GM23248 (cell line): ENCODE results near the gene MYCN. TPM values are rescaled to one million over a fixed set of nuclear protein-coding genes. Genes with fewer than 3 reads are reported as not detected.
"Not testable (repeated sequence)": the region's sequence is repeated elsewhere in the genome, so short reads cannot be mapped to it uniquely, and the experiment has no call there.

ENCODE experiments used
- DNase-seq: peaks from one replicate; pipeline ENCODE4 v3.0.0-alpha.2; 2015
- H2AFZ ChIP-seq: fragments of 200-600 bp; sonication (generic); 2 replicates; pipeline ENCODE4 v1.6.1; 2016; ENCODE audit warnings: antibody characterized with exemption
- H3F3A ChIP-seq: fragments of 200-600 bp; sonication (generic); 2 replicates; pipeline ENCODE4 v1.6.1; 2016; ENCODE audit warnings: mild to moderate bottlenecking, antibody characterized with exemption, mixed run types; ENCODE audit not compliant: insufficient read depth
- H3K27ac ChIP-seq: fragments of 200-600 bp; sonication (generic); 2 replicates; pipeline ENCODE4 v1.5.1; 2016; ENCODE audit warnings: mild to moderate bottlenecking
- H3K27me3 ChIP-seq: fragments of 200-600 bp; sonication (generic); replicated peaks from 2 replicates; pipeline ENCODE4 v1.6.1; 2016; ENCODE audit warnings: mild to moderate bottlenecking; ENCODE audit not compliant: insufficient read depth
- H3K36me3 ChIP-seq: fragments of 200-600 bp; sonication (generic); 2 replicates; pipeline ENCODE4 v1.6.1; 2016; ENCODE audit warnings: low read depth, mild to moderate bottlenecking
- H3K4me1 ChIP-seq: fragments of 200-600 bp; sonication (generic); 2 replicates; pipeline ENCODE4 v1.6.1; 2016; ENCODE audit warnings: mild to moderate bottlenecking; ENCODE audit not compliant: insufficient read depth
- H3K4me2 ChIP-seq: fragments of 200-600 bp; sonication (generic); one replicate; pipeline ENCODE4 v1.6.1; 2016; ENCODE audit warnings: mild to moderate bottlenecking; ENCODE audit not compliant: unreplicated experiment
- H3K4me3 ChIP-seq: fragments of 200-600 bp; sonication (generic); 2 replicates; pipeline ENCODE4 v1.5.1; 2016; ENCODE audit warnings: mild to moderate bottlenecking
- H3K79me2 ChIP-seq: fragments of 200-600 bp; sonication (generic); 2 replicates; pipeline ENCODE4 v1.6.1; 2016; ENCODE audit warnings: mild to moderate bottlenecking; ENCODE audit not compliant: insufficient read depth
- H3K9ac ChIP-seq: fragments of 200-600 bp; sonication (generic); 2 replicates; pipeline ENCODE4 v1.6.1; 2016; ENCODE audit warnings: mild to moderate bottlenecking
- H3K9me2 ChIP-seq: fragments of 200-600 bp; sonication (generic); 2 replicates; pipeline ENCODE4 v1.6.1; 2016; ENCODE audit warnings: mixed run types, mild to moderate bottlenecking, moderate library complexity; ENCODE audit not compliant: insufficient read depth
- H3K9me3 ChIP-seq: fragments of 200-600 bp; sonication (generic); one replicate; pipeline ENCODE4 v1.6.1; 2017; ENCODE audit warnings: low read depth
- H4K20me1 ChIP-seq: fragments of 200-600 bp; sonication (generic); 2 replicates; pipeline ENCODE4 v1.6.0; 2016; ENCODE audit not compliant: insufficient read depth
- EZH2 ChIP-seq: fragments of 200-600 bp; sonication (generic); IDR thresholded peaks from 2 replicates; pipeline ENCODE4 v1.6.1; 2018; ENCODE audit warnings: antibody characterized with exemption, mild to moderate bottlenecking; ENCODE audit not compliant: insufficient read depth, poor library complexity, severe bottlenecking
- EZH2phosphoT487 ChIP-seq: fragments of 200-600 bp; sonication (generic); IDR thresholded peaks from 2 replicates; pipeline ENCODE4 v1.6.1; 2018; ENCODE audit warnings: antibody characterized with exemption, moderate library complexity, mild to moderate bottlenecking, low read depth; ENCODE audit not compliant: insufficient read depth
- WGBS, 2 experiments: methylation state at CpG; one replicate each; pipeline ENCODE4 v1.1.6; 2015 to 2017; ENCODE audit warnings: low lambda C conversion rate in 2 of 2, low coverage in 1 of 2; ENCODE audit errors: missing lambda C conversion rate in 2 of 2; 5-methylcytosine and 5-hydroxymethylcytosine counted together
- in situ Hi-C: fragments of 300-500 bp; cut with MboI; formaldehyde crosslinking; loops from 2 replicates; pipeline ENCODE4 v1.15.0; 2020
- polyA plus RNA-seq: library from polyadenylated mRNA; unstranded; fragments of >200 nt; fragmentation: Nextera tagmentation; extraction: Ambion mirVana; gene quantifications from 2 replicates; pipeline ENCODE4 v1.2.1, GENCODE V29; 2016
- total RNA-seq: library from RNA; depleted of rRNA; stranded (reverse); fragments of >200 nt; shearing (Covaris generic); gene quantifications from 2 replicates; pipeline ENCODE4 v1.2.3, GENCODE V29; 2014

MYCN gene
- total and polyA plus RNA-seq, 2 experiments from 2014 or later = not detected

DNA sequence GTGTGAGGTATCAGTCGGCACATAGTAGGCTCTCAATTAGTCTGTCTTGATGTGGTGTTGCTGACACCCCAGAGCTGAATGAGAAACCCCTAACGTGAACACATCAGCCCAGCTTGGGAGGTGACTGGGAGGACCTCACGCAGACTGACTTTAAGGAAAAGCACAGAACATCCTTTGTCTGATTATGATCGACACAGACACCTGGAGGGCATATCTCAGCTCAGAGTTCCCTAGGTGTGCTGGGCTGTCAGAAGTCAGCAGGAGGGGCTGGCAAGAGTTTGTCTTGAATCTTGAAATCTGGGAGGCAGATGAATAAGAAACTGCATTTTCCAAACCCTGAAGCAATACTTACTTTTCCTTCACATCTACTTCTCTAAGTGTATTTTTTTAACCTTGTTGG, 16.8 kb upstream of the MYCN start:
- Histone ChIP-seq H3K27me3 (no peaks in the 10 kb centered on the region), H4K20me1 (no peaks in the 10 kb centered on the region), H3F3A (no peaks in the 10 kb centered on the region), H3K9me3 (no peaks in the 10 kb centered on the region), H3K9me2 (no peaks in the 10 kb centered on the region), H3K4me1 (no peaks in the 10 kb centered on the region), H3K79me2 (no peaks in the 10 kb centered on the region), H3K9ac (no peak overlapping the region), H2AFZ (no peak overlapping the region), H3K36me3 (no peaks in the 10 kb centered on the region), H3K27ac (no peak overlapping the region), H3K4me2 (no peak overlapping the region), H3K4me3 (no peak overlapping the region)
- 22 to 31% methylated on average over 4 of the region's 4 CpGs for WGBS, 2 experiments
- DNase-seq = no peak
- in situ Hi-C loops = no loop called here
- TF ChIP-seq EZH2phosphoT487 (no peak), EZH2 (no peak)

DNA sequence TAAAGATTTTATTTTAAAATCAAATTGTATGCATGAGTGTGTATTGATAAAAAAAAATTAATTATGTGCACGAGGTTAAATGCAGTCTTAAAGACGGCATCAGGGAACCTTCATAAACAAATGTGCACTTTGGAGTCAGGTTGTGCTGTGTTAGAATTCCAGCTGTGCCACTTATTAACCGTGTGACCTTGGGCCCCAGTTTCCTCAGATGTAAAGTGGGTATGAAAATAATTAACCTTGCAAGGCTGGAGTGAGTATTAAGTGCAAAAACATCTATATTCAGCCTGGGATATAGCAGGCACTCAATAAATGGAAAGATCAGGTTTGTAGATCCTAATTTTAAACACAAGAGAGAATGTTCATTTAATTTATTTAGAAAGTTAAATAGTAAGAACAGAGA, 14.5 kb upstream of the MYCN start:
- in situ Hi-C loops = no loop called here
- no peaks in the 10 kb centered on the region for H3K9me2 ChIP-seq
- H3K4me2 ChIP-seq = no peak overlapping the region
- DNase-seq = no peak
- H3F3A ChIP-seq = no peaks in the 10 kb centered on the region
- no peak overlapping the region for H3K9ac ChIP-seq
- H3K79me2 ChIP-seq = no peaks in the 10 kb centered on the region
- H3K4me3 ChIP-seq = no peak overlapping the region
- no peaks in the 10 kb centered on the region for H4K20me1 ChIP-seq
- H3K27ac ChIP-seq = no peak overlapping the region
- 18 to 23% methylated on average over 3 of the region's 3 CpGs for WGBS, 2 experiments
- H3K4me1 ChIP-seq = no peaks in the 10 kb centered on the region
- no peak for TF ChIP-seq EZH2phosphoT487
- no peak for TF ChIP-seq EZH2
- H3K27me3 ChIP-seq = no peaks in the 10 kb centered on the region
- no peaks in the 10 kb centered on the region for H3K9me3 ChIP-seq
- H3K36me3 ChIP-seq = no peaks in the 10 kb centered on the region
- no peak overlapping the region for H2AFZ ChIP-seq

DNA sequence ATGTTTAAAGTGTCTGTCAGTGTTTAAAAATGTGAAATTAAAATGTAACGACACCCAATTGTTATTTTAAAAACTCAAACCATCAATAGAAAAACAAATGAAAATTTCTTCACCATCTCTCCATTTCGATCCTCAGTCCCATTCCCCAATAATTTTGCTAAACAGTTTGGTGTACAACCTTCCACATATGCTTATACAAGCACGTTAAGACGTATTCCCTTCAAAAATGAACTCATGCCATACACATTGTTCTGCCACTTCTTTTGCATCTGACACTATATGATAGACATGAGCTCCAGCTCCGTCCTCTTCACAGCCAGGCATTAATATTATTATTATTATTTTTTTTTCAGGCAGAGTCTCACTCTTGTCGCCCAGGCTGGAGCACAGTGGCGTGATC, 14.1 kb upstream of the MYCN start:
- no peaks in the 10 kb centered on the region for H3K79me2 ChIP-seq

DNA sequence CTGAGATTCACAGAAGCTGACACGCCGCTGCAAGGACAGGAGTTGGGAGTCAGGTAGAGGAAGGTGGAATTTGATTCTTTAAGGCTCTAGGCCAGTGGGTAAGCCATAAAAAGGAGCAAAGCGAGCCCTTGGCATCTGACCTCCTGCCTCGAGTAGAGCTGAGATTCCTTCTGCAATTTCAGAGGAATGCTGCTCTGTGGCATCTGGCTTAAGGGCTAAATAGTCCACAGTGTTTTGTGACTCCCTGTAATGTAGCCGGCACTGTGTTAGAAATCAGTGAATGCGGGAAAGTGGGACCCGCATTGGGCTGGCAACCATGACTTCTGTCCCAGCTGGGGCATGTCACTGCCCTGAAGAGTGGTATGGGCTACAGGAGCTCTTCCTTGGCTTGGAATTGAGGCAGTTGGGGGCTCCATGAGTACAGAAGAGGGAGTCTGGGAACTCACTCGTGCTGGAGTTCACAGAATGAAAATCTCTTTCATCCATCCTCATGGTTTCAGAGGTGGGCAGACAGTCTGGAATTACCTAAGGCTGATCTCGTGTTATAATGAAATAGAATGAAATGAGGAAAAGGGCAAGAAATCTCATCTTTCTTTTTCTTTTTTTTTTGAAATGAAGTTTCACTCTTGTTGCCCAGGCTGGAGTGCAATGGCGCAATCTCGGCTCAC, 12.7 kb upstream of the MYCN start:
- Histone ChIP-seq H3K4me1 (no peaks in the 10 kb centered on the region), H4K20me1 (no peaks in the 10 kb centered on the region), H3K4me3 (no peak overlapping the region), H3K36me3 (no peaks in the 10 kb centered on the region), H3K9me3 (no peaks in the 10 kb centered on the region), H2AFZ (no peak overlapping the region), H3K9ac (no peak overlapping the region), H3K27ac (no peak overlapping the region), H3K27me3 (no peaks in the 10 kb centered on the region), H3K79me2 (no peaks in the 10 kb centered on the region), H3K9me2 (no peaks in the 10 kb centered on the region), H3K4me2 (no peak overlapping the region), H3F3A (no peaks in the 10 kb centered on the region)
- no peak for DNase-seq
- 49% methylated on average over 11 of the region's 11 CpGs for WGBS, 2 experiments
- no peak for TF ChIP-seq EZH2phosphoT487
- no peak for TF ChIP-seq EZH2
- in situ Hi-C loops = no loop called here

More for the DNA sequence above, 14.1 kb upstream of the MYCN start:
- Histone ChIP-seq H3K27me3 (no peaks in the 10 kb centered on the region), H3K4me2 (no peak overlapping the region), H3K4me3 (no peak overlapping the region), H3K4me1 (no peaks in the 10 kb centered on the region), H3K27ac (no peak overlapping the region), H4K20me1 (no peaks in the 10 kb centered on the region), H3K9ac (no peak overlapping the region), H3K9me3 (no peaks in the 10 kb centered on the region), H3K36me3 (no peaks in the 10 kb centered on the region), H3F3A (no peaks in the 10 kb centered on the region), H2AFZ (no peak overlapping the region), H3K9me2 (no peaks in the 10 kb centered on the region)
- in situ Hi-C loops = no loop called here
- 20 to 25% methylated on average over 7 of the region's 7 CpGs for WGBS, 2 experiments
- TF ChIP-seq EZH2phosphoT487 (no peak), EZH2 (no peak)
- DNase-seq = no peak

DNA sequence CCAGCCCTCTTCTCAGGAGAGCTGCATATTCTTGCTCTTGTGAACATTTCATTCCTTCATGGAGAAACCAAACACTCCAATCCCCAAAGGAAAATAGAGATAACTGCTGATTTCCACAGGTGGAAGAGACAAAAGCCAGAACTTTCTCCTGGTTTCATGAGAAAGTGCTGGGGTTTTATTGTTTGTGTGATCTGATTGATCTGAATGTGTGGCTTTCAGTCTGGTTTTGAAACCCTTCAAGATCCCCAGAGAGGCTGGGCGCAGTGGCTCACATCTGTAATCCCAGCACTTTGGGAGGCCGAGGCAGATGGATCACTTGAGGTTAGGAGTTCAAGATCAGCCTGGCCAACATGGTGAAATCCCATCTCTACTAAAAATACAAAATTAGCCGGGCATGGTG, 11.3 kb upstream of the MYCN start:
- in situ Hi-C loops, H3K27ac ChIP-seq, H2AFZ ChIP-seq, H3K9ac ChIP-seq, H3K79me2 ChIP-seq, H3K9me3 ChIP-seq, H3K4me1 ChIP-seq, H4K20me1 ChIP-seq, H3K36me3 ChIP-seq, H3F3A ChIP-seq, DNase-seq, H3K27me3 ChIP-seq, H3K9me2 ChIP-seq, H3K4me3 ChIP-seq, H3K4me2 ChIP-seq: not testable (repeated sequence)
- WGBS, 2 experiments = 28 to 32% methylated on average over 3 of the region's 3 CpGs
